IPS-NIHi7 (cell line): ENCODE measurements around the gene SLC32A1.

Experiments
- DNase-seq: peaks from one replicate; pipeline ENCODE4 v3.0.0; 2012; ENCODE audit warnings: mixed read lengths; ENCODE audit errors: extremely low spot score

SLC32A1 gene, protein sequence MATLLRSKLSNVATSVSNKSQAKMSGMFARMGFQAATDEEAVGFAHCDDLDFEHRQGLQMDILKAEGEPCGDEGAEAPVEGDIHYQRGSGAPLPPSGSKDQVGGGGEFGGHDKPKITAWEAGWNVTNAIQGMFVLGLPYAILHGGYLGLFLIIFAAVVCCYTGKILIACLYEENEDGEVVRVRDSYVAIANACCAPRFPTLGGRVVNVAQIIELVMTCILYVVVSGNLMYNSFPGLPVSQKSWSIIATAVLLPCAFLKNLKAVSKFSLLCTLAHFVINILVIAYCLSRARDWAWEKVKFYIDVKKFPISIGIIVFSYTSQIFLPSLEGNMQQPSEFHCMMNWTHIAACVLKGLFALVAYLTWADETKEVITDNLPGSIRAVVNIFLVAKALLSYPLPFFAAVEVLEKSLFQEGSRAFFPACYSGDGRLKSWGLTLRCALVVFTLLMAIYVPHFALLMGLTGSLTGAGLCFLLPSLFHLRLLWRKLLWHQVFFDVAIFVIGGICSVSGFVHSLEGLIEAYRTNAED

DNA sequence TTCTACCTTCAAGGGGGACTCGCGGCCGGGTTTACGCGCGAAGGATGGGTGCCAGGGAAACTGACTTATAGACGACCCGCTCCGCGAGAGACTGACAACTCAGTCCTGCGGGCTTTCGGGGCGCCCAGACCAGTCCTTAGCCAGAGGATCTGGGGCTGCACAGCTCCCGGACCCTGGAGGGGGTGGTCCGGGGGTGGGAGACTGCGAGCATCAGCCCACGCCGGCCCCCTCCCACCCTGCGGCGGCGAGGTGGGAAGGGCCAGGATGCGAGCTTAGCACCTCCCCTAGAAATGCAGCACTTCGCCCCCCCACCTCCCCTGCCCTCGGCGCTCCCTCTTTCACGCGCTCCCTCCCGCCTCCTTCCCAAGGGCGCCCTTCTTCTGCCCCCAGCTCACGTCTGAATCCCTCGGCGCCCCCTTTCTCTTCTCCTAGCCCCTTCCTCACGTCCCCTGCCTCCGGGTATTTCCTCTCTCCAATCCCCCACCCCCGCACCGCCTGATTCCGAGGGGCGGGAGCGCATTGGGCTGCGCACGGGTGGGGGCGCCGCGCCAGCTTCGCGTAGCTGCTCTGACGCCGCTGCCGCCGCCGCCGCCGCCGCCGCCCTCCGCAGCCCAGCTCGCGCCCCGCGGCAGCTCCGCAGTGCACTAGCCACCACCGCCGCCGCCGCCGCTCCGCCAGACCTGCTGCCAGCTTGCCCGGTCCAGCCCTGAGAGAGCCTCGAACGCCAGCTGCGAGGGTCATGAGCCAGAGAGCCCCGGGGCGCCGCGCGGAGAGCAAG, at the start of gene SLC32A1:
Gene SLC32A1 (plus strand): TSS at position 639 of the 778 bp plus-strand sequence. CDS start 239 bp downstream, outside the sequence.
- DNase-seq = peak; percentile 58

- DNase-seq = no peak
Observed at GRCh38 chr20:38674765-38675133, 49.5 kb upstream of the SLC32A1 start.

GRCh38 chr20:38676576-38676975, 47.7 kb upstream of the SLC32A1 start:
- no peak for DNase-seq

DNA sequence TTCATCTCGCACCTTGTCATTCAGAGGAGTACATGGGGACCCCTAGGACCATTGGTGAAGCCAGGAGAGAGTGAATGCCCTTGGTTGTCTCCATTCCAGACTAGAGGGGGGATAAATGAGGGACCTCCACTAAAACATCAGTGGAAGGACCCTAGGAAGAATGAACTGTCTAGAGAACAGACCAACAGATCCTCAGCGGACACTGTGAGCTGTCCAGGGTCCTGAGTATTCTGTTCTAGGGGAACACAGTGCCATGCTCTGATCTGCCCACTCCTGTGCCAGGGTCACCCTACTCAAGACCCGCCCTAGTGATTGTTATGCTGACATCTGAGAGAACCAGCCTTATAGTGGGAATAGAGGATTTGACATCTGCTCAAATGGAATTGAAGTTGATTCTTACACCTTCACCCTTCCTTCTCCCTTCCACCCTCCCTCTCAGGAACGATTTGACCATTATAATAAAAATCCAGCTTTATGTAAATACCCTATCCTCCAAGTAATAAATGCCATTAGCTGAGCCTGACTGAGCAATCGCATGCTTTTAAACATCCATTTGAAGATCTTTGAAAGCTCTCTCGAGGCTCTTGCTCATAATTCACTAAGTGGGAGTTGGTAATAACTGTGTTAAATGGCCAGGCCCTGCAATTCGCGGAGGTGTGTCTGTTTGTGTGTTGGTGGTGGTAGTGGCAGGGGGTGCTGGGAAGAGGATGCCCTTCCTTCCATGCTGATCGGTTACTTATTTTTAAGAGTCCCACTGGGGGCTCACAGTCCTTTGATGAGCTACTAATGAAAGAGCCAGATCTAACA, 43.6 kb upstream of the SLC32A1 start:
- peak; percentile 67 for DNase-seq

GRCh38 chr20:38685271-38685670, 39.0 kb upstream of the SLC32A1 start:
- DNase-seq = no peak

DNA sequence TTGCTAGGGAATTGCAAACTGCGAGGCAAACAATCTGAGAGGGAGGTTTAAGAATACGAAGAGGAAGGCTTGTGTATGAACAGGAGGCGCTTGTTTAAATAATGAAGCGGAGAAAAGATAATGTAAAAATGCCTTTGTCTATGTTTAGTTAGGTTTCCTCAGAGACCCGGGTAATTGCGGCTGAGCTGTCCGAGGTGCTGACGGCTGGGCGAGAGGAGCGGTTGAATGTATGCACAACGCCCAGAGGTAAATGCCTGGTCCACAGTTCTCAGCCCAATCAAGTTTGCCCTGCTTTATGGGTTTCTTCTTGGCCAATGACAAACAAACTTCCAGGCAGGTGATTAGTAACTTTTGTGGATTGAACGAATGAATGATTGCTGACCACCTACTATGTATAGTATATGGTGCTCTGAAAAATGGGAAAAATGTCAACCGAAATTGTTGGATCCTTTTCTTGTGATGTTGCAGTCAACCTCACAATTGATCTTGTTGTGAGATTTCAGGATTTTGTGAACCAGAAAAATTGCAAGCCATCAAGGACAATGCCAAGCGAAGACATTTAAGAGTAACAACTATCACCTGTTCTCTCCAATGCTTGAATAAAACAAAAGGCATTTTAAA, 38.3 kb upstream of the SLC32A1 start:
- DNase-seq = peak; percentile 80

DNA sequence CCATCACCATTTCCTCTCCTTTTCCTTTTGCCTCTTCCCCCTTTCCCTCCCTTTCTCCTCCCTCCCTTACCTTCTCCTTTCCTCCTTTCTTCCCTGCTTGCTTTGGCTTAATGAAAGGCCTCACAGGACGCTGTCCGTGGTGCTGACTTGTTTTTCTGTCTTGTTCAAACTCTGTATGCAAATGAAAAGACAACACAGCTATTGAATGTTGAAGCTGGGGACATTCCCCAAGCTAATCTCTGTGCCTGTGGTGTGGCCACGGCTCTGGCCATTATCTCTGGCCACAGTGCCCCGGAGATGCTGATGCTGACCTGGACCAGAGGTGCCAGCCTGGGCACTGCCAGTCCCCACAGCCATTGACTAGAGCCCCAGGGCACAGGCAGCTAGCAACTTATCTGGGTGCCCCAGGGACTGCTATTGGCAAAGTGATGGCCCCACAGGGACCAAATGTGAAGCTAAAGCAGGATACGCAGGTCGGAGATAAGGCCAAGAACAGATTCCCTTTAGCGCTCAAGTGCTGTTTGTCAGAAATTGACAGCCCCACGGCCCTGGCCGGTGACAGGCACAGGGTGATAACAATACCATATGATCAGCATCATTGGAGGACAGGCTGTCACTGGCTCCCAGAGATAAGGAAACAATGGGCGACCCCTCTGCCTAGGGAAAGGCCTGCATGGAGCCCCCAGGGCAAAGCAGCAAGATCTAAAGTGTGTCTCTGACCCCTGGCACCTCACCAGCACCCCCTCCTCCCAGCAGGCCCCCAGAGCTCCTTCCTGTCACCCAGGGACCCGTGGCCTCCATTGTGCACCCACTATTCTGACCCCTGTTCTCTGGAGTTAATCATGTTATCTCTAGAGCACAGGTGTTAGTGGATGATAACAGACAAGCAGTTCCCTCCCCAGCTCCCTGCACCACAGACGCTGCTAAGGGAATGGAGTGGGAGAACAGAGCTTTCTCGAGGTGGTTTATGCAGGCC, 31.6 kb upstream of the SLC32A1 start:
- peak; percentile 78 for DNase-seq

DNA sequence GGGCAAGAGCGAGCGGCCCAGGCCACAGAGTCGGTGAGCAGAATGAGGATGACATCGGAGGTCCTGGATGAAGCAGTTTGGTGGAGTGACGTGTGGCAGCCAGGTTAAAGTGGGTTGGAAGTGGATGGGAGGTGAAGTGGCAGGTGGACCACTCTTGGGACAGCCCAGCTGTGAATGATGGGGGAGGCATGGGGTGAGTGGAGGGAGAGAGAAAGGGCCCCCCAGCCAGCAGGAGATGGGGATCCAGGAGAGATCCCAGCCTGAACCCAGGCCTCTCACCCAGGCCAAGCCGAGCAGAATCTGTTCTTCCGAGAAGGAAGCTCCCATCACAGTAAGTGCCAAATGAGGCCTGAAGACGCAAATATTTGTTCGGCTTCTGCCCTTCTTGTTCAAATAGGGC, 27.0 kb upstream of the SLC32A1 start:
- no peak for DNase-seq

DNA sequence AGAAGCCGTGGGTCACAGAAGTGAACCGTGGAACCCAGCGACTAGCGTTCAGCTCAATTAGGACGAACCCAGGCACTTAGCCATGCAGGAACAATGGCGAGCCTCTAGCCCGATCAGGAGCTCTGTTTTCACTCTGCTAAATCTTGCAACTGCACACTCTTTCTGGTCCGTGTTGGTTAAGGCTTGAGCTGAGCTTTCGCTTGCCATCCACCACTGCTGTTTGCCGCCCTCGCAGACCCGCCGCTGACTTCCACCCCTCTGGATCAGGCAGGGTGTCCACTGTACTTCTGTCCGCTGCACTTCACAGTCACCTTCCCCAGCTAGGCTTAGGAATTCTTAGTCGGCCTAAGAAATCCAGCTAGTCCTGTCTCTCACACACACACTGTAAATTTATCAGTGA, 25.7 kb upstream of the SLC32A1 start:
- no peak for DNase-seq

GRCh38 chr20:38700141-38700540, 24.1 kb upstream of the SLC32A1 start:
- peak; percentile 68 for DNase-seq

GRCh38 chr20:38700926-38701325, 23.4 kb upstream of the SLC32A1 start:
- DNase-seq = no peak

DNA sequence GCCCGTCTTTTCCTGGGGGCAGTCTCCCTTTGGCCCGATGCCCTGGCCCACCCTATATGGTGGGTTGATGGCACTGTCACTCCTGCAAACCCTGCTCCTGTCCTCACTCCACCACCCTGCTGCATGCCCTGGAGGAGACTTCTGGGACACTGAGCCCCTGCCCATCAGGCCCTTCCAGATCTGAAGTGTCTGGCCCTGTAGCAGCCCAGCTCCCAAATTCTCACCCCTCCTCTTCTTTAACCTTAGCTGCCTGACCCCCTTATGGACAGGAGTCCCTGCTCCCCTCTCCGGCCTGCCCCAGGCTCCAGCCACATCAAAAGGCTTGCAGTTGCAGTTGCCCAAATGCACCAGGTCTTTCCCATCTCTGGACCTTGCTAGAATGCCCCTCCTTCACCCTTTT, 20.8 kb upstream of the SLC32A1 start:
- no peak for DNase-seq

DNA sequence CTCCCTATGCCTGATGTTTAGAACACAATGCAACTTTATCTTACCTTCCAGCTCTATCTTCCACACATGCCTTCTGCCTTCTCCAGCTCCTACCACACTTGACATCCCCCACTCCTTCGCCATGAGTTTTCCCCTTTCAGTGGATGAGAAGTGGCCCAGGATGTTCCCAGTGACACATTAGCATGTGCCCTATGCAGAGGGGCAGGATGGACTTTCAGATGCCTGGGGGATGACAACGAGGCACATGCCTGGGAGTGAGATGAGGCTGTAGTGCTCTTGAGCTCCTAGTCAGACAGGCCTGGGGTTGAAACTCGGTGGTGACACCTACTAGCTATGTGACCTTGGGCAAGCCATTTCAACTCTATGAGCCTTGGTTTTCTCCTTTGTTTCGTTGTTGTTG, 20.1 kb upstream of the SLC32A1 start:
- no peak for DNase-seq

DNA sequence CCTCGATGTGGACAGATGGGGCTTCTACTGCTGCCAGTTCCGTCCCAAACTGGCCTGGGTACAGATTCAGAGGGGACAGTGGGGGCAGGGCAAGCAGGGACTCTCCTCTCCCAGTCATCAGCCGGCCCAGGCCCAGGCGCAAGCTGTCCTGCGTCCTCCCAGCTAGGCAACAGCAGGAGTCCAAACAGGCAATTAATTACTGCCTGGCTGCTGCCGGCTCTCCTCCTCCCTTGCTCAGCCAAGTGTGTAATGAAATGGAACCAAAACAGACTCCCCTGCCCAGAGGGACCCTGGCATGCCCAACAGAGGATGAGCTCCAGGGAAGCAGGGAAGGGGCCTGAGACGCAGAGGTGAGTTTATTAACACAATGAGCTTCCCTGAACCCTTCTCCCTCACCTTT, 17.8 kb upstream of the SLC32A1 start:
- peak; percentile 51 for DNase-seq

- no peak for DNase-seq
Observed at GRCh38 chr20:38714308-38714707, 10.0 kb upstream of the SLC32A1 start.

DNA sequence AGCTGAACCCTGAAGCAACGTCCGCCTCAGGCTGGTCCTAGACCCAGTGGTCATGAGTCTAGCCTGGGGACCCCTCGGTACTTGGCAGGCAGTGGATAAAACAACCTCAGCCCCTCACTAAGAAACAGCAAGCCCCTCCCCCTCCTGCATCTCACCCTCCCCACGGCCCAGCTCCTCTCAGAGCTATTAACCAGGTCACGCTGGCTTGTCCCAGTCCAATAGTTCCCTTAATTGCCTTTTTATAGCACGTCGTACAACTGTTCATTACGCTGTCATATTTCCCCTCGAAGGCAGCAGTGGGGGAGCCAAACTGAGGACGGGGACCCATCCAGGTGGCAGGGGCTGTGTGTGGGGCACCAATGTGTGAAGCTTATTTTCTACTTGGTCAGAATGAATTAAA, 8.6 kb upstream of the SLC32A1 start:
- DNase-seq = no peak

DNA sequence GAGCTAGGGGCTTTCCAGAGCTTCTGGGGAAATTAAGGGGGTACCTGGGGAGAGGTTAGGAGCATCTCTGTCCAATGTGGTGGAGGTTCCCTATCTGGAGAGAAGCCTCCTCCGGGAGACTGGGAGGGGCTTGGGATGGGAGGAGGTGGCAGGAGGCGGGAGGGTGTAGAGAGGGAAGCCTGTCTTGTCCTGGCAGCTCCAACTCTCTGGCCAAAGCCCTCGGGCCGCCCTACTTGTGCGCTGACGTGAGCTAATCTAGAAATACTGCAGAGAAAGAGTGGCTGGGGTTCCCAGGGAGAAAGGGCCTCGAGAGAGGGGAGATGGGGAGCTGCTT, 1.6 kb upstream of the SLC32A1 start:
- DNase-seq = peak; percentile 66

- no peak for DNase-seq
Observed at GRCh38 chr20:38723017-38723847, 1.1 kb upstream of the SLC32A1 start.

GRCh38 chr20:38724626-38725147, 401 bp downstream of the SLC32A1 start:
- DNase-seq = no peak
